Activated CD4-positive, alpha-beta T cell treated with anti-CD3 and anti-CD28 coated beads, Interleukin-2, amount 10 ng/mL, durations not matched to agents 24 days and 14 days (primary cell): ENCODE data around the gene DFFA. TPM values are rescaled to one million over a fixed set of nuclear protein-coding genes. Genes with fewer than 3 reads are reported as not detected.
"Not testable (repeated sequence)": the region's sequence is repeated elsewhere in the genome, so short reads cannot be mapped to it uniquely, and the experiment has no call there.

Source experiments
- DNase-seq: peaks from one replicate; pipeline ENCODE4 v3.0.0; 2022
- H3K27ac Mint-ChIP-seq: one replicate; pipeline ENCODE4 v1.8.0; 2022; ENCODE audit warnings: mild to moderate bottlenecking, mixed read lengths
- H3K27me3 Mint-ChIP-seq: one replicate; pipeline ENCODE4 v1.8.0; 2022; ENCODE audit warnings: mixed read lengths
- H3K36me3 Mint-ChIP-seq: one replicate; pipeline ENCODE4 v1.8.0; 2022; ENCODE audit warnings: low read depth, mild to moderate bottlenecking, mixed read lengths
- H3K4me1 Mint-ChIP-seq: one replicate; pipeline ENCODE4 v1.8.0; 2021; ENCODE audit warnings: mixed read lengths
- H3K4me3 Mint-ChIP-seq: one replicate; pipeline ENCODE4 v1.8.0; 2022; ENCODE audit warnings: mild to moderate bottlenecking, moderate library complexity, mixed read lengths
- H3K9me3 Mint-ChIP-seq: one replicate; pipeline ENCODE4 v1.8.0; 2021; ENCODE audit warnings: mixed read lengths
- intact Hi-C: fragments of 100-400 bp; cut with micrococcal nuclease; formaldehyde crosslinking; loops from one replicate; pipeline ENCODE4 v1.15.1; 2023
- total RNA-seq: library from RNA; stranded (reverse); gene quantifications from 2 replicates; pipeline ENCODE4 v1.2.3, GENCODE V29; 2022

The DFFA gene
- total RNA-seq, 1 donor from 2014 or later, result 57.4 TPM

DNA sequence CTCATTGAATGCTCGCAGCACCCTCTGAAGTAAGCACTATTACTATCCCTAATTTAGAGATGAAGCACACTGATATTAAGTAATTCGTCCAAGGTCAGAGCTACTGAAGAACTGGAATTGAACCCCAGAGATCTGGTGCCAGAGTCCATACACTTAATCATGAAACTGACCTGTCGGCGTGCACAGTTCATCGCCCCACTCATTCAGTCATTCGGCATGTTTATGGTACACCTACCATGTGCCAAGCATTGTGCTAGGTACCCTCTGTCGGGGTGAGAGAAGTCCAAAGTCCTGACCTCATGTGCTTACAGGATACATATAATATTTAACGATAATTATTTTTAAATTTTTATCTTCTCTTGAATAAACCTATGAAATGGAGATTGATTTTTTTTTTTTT lies 47.7 kb downstream of the DFFA start:
- H3K9me3 Mint-ChIP-seq, result no peaks in the 10 kb centered on the region
- intact Hi-C loops, result no loop called here
- peaks cover 13% of the 10 kb centered on the region for H3K36me3 Mint-ChIP-seq

GRCh38 chr1:10424034-10424433 lies 48.3 kb downstream of the DFFA start:
- DNase-seq, result no peak
- H3K27me3 Mint-ChIP-seq, result no peaks in the 10 kb centered on the region
- intact Hi-C loops, result no loop called here
- H3K4me3 Mint-ChIP-seq, result no peak overlapping the region
- peaks cover 2% of the 10 kb centered on the region for H3K4me1 Mint-ChIP-seq
- peaks cover 19% of the 10 kb centered on the region for H3K36me3 Mint-ChIP-seq
- no peak overlapping the region for H3K27ac Mint-ChIP-seq
- no peaks in the 10 kb centered on the region for H3K9me3 Mint-ChIP-seq

More for the DNA sequence above, 47.7 kb downstream of the DFFA start:
- no peak overlapping the region for H3K4me3 Mint-ChIP-seq
- H3K4me1 Mint-ChIP-seq, result peaks cover 3% of the 10 kb centered on the region
- H3K27ac Mint-ChIP-seq, result no peak overlapping the region
- no peaks in the 10 kb centered on the region for H3K27me3 Mint-ChIP-seq
- DNase-seq, result no peak

GRCh38 chr1:10421637-10422036 lies 50.7 kb downstream of the DFFA start:
- DNase-seq, result no peak
- intact Hi-C loops, result no loop called here
- no peaks in the 10 kb centered on the region for H3K27me3 Mint-ChIP-seq
- H3K4me3 Mint-ChIP-seq, result no peak overlapping the region
- H3K4me1 Mint-ChIP-seq, result no peaks in the 10 kb centered on the region
- no peaks in the 10 kb centered on the region for H3K9me3 Mint-ChIP-seq
- peaks cover 37% of the 10 kb centered on the region for H3K36me3 Mint-ChIP-seq
- no peak overlapping the region for H3K27ac Mint-ChIP-seq

GRCh38 chr1:10419351-10419750 lies 53.0 kb downstream of the DFFA start:
- H3K9me3 Mint-ChIP-seq, result no peaks in the 10 kb centered on the region
- H3K4me3 Mint-ChIP-seq, result no peak overlapping the region
- no peak overlapping the region for H3K27ac Mint-ChIP-seq
- intact Hi-C loops, result no loop called here
- H3K4me1 Mint-ChIP-seq, result peaks cover 6% of the 10 kb centered on the region
- peaks cover 53% of the 10 kb centered on the region for H3K36me3 Mint-ChIP-seq
- H3K27me3 Mint-ChIP-seq, result no peaks in the 10 kb centered on the region
- no peak for DNase-seq

- H3K27me3 Mint-ChIP-seq, H3K4me1 Mint-ChIP-seq, H3K4me3 Mint-ChIP-seq, DNase-seq, intact Hi-C loops, H3K27ac Mint-ChIP-seq, H3K9me3 Mint-ChIP-seq: not testable (repeated sequence)
- H3K36me3 Mint-ChIP-seq, result peaks cover 58% of the 10 kb centered on the region
Observed at GRCh38 chr1:10418741-10419140, 53.6 kb downstream of the DFFA start.

DNA sequence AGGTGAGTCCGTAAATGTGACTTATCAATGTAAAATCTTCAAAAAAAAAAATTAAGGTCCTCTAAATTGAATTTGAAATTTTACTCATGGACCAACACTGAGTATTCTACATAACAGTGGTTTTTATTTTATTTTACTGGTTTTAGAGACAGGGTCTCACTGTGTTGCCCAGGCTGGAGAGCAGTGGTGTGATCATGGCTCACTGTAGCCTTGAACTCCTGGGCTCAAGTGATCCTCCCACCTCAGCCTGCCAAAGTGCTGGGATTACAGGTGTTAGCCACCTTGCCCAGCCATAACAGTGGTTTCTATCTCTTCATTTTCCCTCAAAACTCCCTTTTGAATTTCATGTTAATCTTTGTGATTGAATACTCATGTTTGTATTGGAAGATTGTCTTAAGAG lies 56.4 kb downstream of the DFFA start:
- H3K27ac Mint-ChIP-seq, H3K4me3 Mint-ChIP-seq, H3K4me1 Mint-ChIP-seq, H3K27me3 Mint-ChIP-seq, DNase-seq, H3K9me3 Mint-ChIP-seq: not testable (repeated sequence)
- peaks cover 77% of the 10 kb centered on the region for H3K36me3 Mint-ChIP-seq
- intact Hi-C loops, result loop anchor here (2.0 kb wide), 1 partner anchor 17 kb away; the partner anchor contains the start of gene PGD

DNA sequence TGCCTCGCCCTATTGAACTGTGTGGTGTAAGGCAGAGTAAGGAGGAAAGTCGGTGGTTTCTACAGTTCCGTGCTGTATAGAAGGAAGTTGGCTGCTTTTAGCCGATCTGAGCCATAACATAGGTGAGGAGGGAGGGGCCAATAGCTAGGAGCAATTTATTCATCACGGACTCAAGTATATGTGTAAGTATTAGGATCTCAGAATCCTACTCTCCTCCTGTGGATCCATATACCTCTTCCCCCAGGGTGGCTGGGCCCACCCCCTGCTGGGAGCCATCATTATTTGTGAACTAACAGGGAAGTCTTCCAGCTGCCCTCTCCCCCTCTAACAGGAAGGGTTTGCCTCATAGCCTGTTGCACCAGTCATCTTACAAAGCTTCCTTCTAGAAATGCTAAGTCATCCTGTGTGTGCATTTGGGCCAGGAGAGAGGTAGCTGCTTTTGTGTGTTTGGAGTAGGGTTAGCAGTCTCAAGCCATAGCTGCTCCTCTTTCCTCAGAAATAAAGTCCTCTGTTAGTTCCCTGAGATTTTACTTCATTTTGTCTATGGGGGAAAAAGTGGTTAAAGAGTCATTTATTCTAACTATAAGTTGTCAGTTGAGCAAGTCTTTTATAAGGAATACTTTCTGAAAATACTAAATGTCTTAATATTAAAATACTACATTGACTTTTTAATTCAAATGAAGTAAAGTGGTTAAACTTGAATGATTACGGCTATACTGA lies 57.0 kb downstream of the DFFA start:
- peak; percentile 71 for DNase-seq
- Mint-ChIP-seq H3K9me3 (no peaks in the 10 kb centered on the region), H3K27ac (peak overlapping the region; percentile 90), H3K27me3 (no peaks in the 10 kb centered on the region), H3K36me3 (peaks cover 77% of the 10 kb centered on the region), H3K4me3 (peak overlapping the region; percentile 59), H3K4me1 (peaks cover 6% of the 10 kb centered on the region)
- intact Hi-C loops, result loop anchor here (2.0 kb wide), 1 partner anchor 17 kb away; the partner anchor contains the start of gene PGD

DNA sequence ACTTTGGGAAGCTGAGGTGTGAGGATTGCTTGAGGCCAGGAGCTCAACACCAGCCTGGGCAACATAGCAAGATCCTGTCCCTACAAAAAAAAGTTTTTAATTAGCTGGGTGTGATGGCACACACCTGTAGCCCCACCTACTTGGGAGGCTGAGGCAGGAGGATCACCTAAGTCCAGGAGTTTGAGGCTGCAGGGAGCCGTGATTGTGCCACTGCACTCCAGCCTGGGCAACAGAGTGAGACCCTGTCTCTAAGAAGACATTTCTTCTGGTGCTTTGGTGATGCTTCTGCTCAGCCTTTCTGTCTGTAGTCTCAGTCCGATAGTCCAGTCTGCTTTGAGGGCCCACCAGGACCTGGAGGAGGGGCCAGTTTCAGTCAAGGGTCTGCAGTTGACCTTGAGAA lies 65.1 kb downstream of the DFFA start:
- no peak overlapping the region for H3K27ac Mint-ChIP-seq
- DNase-seq, result no peak
- no peak overlapping the region for H3K4me3 Mint-ChIP-seq
- H3K4me1 Mint-ChIP-seq, result peaks cover 5% of the 10 kb centered on the region
- H3K36me3 Mint-ChIP-seq, result peaks cover 61% of the 10 kb centered on the region
- no peaks in the 10 kb centered on the region for H3K9me3 Mint-ChIP-seq
- intact Hi-C loops, result no loop called here
- no peaks in the 10 kb centered on the region for H3K27me3 Mint-ChIP-seq

Other genes starting within 250 kb of the DFFA start
- gene PGD, start 73.5 kb downstream of the DFFA start, total RNA-seq, result 142 and 144 TPM in 2 replicates
- 18.8 and 25.1 TPM in 2 replicates for gene CENPS, start 42.1 kb downstream of the DFFA start, total RNA-seq
- gene CORT, start 22.5 kb downstream of the DFFA start, total RNA-seq, result 0.40 and 0.52 TPM in 2 replicates
- 20.7 and 21.6 TPM in 2 replicates for gene PEX14, start 2.4 kb upstream of the DFFA start, total RNA-seq